Peyer's patch (tissue), 4 donors: ENCODE results near the gene KCND2. TPM values are rescaled to one million over a fixed set of nuclear protein-coding genes. Genes with fewer than 3 reads are reported as not detected.

ENCODE experiments used
- DNase-seq, 3 donors: peaks; one replicate each; pipeline ENCODE4 v3.0.0-alpha.2; 2017 to 2019
- H3K27ac ChIP-seq, 4 donors: fragments of 200-600 bp; sonication (generic); one replicate each; pipeline ENCODE4 v1.5.1; 2016 to 2019
- H3K27me3 ChIP-seq, 2 donors: fragments of 200-600 bp; sonication (generic); one replicate each; pipeline ENCODE4 v1.5.1; 2019
- H3K36me3 ChIP-seq, 3 donors: fragments of 200-600 bp; sonication (generic); one replicate each; pipeline ENCODE4 v1.5.1; 2016 to 2019
- H3K4me1 ChIP-seq, 4 donors: fragments of 200-600 bp; sonication (generic); one replicate each; pipeline ENCODE4 v1.5.1; 2016 to 2019
- H3K4me3 ChIP-seq, 4 donors: fragments of 200-600 bp; sonication (generic); 1 replicate in 3 of 4; 2 replicates in 1 of 4; pipeline ENCODE4 v1.5.1; 2016 to 2019; ENCODE audit warnings: mild to moderate bottlenecking in 1 of 4
- H3K9me3 ChIP-seq, 4 donors: fragments of 200-600 bp; sonication (generic); one replicate each; pipeline ENCODE4 v1.5.1; 2016 to 2019; ENCODE audit warnings: mild to moderate bottlenecking in 1 of 4
- POLR2A ChIP-seq, 2 donors: fragments of 450-650 bp; IDR thresholded peaks; one replicate each; pipeline ENCODE4 v1.5.1; 2017; ENCODE audit warnings: antibody characterized with exemption in 2 of 2, mild to moderate bottlenecking in 2 of 2, moderate library complexity in 2 of 2
- total RNA-seq, 4 donors: library from RNA; depleted of rRNA; stranded (reverse); fragments of >200 nt; gene quantifications; one replicate each; pipeline ENCODE4 v1.1.0, GENCODE V29; 2016
- TF ChIP-seq, protein P1 (sequence below), 6 experiments: fragments of 450-650 bp in 4 of 6; fragments of 200-600 bp in 2 of 6; sonication (generic) in 1 of 6; IDR thresholded peaks; one replicate each; pipeline ENCODE4 v1.5.1; 2017 to 2019; ENCODE audit warnings: antibody characterized with exemption in 6 of 6, mild to moderate bottlenecking in 3 of 6, moderate library complexity in 1 of 6

Gene KCND2
- total RNA-seq, 4 donors from 2014 or later = 0.54 TPM; not detected in 3

DNA sequence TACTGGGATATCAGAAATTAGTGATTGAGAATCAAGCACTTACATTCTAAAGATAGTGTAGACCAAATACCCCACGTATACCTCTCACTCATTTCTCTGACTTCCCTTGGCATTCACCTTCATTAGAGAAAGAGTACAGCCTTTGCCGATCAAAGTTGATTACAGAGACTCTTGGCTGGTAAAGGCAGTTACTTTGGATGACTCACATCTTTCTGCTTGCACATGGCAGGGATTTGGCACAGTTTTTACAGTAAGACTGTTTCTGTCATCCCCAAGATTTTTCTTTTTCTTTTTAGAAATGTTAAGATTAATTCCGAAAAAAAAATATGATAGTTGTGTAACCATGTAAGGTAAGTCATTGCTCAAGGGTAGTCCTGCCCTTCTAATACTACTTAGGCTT, 442.0 kb downstream of the KCND2 start:
- H3K4me3 ChIP-seq = no peak overlapping the region
- no peaks in the 10 kb centered on the region for H3K4me1 ChIP-seq
- H3K27ac ChIP-seq = no peak overlapping the region
- no peaks in the 10 kb centered on the region for H3K36me3 ChIP-seq
- DNase-seq = no peak
- TF ChIP-seq, protein P1, sequence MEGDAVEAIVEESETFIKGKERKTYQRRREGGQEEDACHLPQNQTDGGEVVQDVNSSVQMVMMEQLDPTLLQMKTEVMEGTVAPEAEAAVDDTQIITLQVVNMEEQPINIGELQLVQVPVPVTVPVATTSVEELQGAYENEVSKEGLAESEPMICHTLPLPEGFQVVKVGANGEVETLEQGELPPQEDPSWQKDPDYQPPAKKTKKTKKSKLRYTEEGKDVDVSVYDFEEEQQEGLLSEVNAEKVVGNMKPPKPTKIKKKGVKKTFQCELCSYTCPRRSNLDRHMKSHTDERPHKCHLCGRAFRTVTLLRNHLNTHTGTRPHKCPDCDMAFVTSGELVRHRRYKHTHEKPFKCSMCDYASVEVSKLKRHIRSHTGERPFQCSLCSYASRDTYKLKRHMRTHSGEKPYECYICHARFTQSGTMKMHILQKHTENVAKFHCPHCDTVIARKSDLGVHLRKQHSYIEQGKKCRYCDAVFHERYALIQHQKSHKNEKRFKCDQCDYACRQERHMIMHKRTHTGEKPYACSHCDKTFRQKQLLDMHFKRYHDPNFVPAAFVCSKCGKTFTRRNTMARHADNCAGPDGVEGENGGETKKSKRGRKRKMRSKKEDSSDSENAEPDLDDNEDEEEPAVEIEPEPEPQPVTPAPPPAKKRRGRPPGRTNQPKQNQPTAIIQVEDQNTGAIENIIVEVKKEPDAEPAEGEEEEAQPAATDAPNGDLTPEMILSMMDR (IDR thresholded peaks at IDR 0.05) = no peak
- TF ChIP-seq POLR2A (IDR thresholded peaks at IDR 0.05) = no peak
- no peaks in the 10 kb centered on the region for H3K27me3 ChIP-seq
- no peaks in the 10 kb centered on the region for H3K9me3 ChIP-seq

DNA sequence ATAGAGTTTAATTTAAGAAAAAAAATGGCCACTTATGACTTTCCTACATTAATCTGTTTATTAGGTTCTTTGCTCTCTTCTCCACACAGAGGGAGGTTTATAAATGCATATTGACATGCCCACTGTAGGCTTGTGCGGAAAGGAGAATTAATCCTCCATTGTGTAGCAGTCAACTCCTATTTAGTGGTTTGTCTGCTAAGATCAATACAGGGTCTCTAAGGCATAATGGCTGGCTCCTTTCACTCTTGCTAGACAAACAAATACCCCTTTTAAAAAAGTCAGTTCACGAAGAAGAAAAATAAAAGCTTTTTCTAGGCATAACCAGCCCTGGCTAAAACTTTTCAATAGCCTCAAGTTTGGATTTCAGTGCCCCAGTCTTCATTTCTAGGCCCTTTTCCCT, 443.3 kb downstream of the KCND2 start:
- Histone ChIP-seq H3K4me3 (no peak overlapping the region), H3K4me1 (no peaks in the 10 kb centered on the region), H3K27ac (no peak overlapping the region), H3K36me3 (no peaks in the 10 kb centered on the region), H3K9me3 (no peaks in the 10 kb centered on the region), H3K27me3 (no peaks in the 10 kb centered on the region)
- no peak for TF ChIP-seq POLR2A (IDR thresholded peaks at IDR 0.05)
- TF ChIP-seq, protein P1 (IDR thresholded peaks at IDR 0.05) = no peak
- DNase-seq = no peak

DNA sequence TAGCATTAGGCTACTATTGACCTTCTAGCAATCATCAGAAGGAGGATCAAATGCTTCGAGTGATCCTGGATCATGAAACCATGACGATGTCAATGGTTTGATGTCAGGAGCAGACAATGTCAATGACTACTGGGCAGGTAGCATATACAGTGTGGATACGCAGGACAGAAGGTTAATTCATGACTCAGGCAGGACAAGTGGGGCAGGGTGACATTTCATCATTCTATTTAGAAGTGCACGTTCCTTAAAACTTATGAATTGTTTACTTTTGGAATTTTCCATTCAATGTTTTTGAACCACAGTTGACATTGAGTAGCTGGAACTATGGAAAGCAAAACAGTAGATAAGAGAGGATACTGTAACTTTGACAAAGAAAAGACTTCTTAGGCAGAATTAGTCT, 444.2 kb downstream of the KCND2 start:
- H3K27me3 ChIP-seq = no peaks in the 10 kb centered on the region
- no peak for DNase-seq
- TF ChIP-seq, protein P1 (IDR thresholded peaks at IDR 0.05) = no peak
- TF ChIP-seq POLR2A (IDR thresholded peaks at IDR 0.05) = no peak
- no peak overlapping the region for H3K27ac ChIP-seq
- H3K4me3 ChIP-seq = no peak overlapping the region
- H3K36me3 ChIP-seq = no peaks in the 10 kb centered on the region
- H3K4me1 ChIP-seq = no peaks in the 10 kb centered on the region
- H3K9me3 ChIP-seq = no peaks in the 10 kb centered on the region

DNA sequence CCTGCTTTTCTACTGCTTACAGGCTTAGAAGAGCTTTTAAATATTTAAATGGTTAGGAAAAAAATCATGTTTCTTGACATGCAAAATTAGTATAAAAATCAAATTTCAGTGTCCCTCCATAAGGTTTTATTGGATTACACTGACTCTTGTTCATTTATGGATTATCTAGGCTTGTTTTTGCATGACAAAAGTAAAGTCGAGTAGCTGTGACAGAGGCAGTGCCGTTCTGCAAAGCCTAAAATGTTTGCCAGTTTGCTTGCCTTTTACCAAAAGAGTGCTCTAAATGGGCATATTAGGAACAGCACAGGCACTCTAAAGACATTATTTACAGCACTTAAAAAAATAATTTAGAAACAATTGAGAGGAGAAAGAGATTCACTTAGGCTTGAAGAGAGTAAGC, 445.4 kb downstream of the KCND2 start:
- Histone ChIP-seq H3K27me3 (no peaks in the 10 kb centered on the region), H3K4me1 (no peaks in the 10 kb centered on the region), H3K4me3 (no peak overlapping the region), H3K27ac (no peak overlapping the region), H3K9me3 (no peaks in the 10 kb centered on the region), H3K36me3 (no peaks in the 10 kb centered on the region)
- TF ChIP-seq POLR2A (IDR thresholded peaks at IDR 0.05) = no peak
- DNase-seq = no peak

DNA sequence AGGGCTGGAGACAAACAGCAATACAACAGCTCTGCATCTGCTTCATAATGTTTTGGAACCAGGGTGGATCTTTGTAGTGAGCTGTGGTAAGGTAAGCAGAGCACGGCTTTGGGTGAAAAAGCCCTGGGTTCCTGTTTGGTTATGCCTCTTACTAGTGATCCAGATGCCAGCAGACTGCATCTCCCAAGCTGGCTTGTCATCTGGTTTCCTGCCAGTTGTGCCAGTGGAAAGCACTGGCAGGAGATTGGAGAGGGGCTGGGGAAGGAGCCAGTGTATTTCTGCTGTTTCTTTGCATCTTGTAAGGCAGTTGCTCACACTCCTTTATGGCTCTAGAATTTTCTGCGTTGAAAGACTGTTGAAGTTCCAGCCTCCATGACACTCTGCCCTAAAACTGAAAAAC, 447.3 kb downstream of the KCND2 start:
- Histone ChIP-seq H3K4me3 (no peak overlapping the region), H3K36me3 (no peaks in the 10 kb centered on the region), H3K27ac (no peak overlapping the region), H3K27me3 (no peaks in the 10 kb centered on the region), H3K9me3 (no peaks in the 10 kb centered on the region), H3K4me1 (no peaks in the 10 kb centered on the region)
- TF ChIP-seq POLR2A (IDR thresholded peaks at IDR 0.05) = no peak
- TF ChIP-seq, protein P1 (IDR thresholded peaks at IDR 0.05) = no peak
- no peak for DNase-seq

DNA sequence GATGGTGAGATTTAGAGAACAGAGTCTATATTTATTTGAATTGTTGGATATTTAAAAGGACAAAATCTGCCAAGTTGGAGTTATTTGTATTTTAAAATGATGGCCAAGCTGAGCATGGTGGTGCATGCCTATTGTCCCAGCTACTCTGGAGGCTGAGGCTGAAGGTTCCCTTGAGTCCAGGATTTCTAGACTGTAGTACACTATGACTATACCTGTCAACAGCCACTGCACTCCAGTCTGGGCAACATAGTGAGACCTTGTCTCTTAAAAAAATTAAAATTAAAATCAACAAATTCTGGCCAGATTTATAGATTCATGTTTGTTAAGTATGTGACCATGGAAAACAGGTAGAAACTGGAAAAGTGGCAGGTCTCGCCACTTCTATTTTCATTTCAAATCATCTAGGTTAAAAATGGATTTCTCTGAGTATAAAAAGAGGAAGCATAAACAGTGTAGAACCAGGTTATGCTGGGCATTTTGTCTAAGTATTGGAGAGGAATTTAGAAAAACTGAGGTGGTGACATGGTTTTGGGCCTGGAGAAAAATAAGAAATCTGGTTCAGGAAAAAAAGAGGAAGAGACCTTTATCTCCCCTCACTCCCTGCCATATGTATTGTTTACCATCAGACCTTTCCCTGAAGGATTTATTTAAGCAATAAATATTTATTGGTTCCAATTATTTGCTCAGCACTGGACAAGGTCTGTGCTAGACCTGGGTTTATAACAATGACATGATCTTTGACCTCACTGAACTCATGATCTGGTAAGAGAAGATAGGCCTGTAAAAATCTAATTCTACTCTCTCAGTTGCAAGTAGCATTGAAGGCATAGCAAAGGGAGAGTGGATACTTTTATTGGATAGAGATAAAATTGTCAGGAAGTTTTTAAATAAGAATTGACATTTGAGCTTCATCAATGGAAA, 450.8 kb downstream of the KCND2 start:
- TF ChIP-seq, protein P1 (IDR thresholded peaks at IDR 0.05) = no peak
- TF ChIP-seq POLR2A (IDR thresholded peaks at IDR 0.05) = no peak

More for the DNA sequence above, 450.8 kb downstream of the KCND2 start:
- no peaks in the 10 kb centered on the region for H3K9me3 ChIP-seq
- no peaks in the 10 kb centered on the region for H3K4me1 ChIP-seq
- H3K4me3 ChIP-seq = no peak overlapping the region
- H3K27me3 ChIP-seq = peaks cover 0 to 3% of the 10 kb centered on the region in 2 donors
- no peak overlapping the region for H3K27ac ChIP-seq
- DNase-seq = no peak
- H3K36me3 ChIP-seq = no peaks in the 10 kb centered on the region
